ENCODE results near the gene NMU.

Gene NMU

DNA sequence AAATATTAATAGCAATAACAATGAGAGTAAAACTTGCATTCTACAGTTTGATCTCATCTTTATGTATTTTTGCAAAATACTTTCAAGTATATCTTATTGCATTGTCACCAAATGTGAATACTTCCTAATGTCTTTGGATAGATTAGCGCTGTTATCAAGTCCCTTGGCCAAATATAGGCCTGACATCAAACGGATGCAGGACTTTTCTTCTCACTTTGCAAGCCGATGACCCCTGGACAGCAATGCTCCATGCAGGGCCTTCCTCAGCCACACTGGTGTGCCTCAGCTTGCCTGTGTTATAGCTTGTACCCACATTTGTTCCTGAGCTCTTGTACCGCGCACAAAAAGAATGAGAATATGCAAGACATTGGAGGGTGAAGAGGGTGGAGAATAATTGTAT, 18.0 kb upstream of the NMU start:
- TF ChIP-seq, protein P1, sequence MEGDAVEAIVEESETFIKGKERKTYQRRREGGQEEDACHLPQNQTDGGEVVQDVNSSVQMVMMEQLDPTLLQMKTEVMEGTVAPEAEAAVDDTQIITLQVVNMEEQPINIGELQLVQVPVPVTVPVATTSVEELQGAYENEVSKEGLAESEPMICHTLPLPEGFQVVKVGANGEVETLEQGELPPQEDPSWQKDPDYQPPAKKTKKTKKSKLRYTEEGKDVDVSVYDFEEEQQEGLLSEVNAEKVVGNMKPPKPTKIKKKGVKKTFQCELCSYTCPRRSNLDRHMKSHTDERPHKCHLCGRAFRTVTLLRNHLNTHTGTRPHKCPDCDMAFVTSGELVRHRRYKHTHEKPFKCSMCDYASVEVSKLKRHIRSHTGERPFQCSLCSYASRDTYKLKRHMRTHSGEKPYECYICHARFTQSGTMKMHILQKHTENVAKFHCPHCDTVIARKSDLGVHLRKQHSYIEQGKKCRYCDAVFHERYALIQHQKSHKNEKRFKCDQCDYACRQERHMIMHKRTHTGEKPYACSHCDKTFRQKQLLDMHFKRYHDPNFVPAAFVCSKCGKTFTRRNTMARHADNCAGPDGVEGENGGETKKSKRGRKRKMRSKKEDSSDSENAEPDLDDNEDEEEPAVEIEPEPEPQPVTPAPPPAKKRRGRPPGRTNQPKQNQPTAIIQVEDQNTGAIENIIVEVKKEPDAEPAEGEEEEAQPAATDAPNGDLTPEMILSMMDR (IDR thresholded peaks at IDR 0.05; ENCODE audit: low read length, missing control alignments), result no peak
- H3K4me3 ChIP-seq (replicated peaks; ENCODE audit: low read depth, low read length), result no peak overlapping the region
- no peak for DNase-seq (ENCODE audit: low read depth)

DNA sequence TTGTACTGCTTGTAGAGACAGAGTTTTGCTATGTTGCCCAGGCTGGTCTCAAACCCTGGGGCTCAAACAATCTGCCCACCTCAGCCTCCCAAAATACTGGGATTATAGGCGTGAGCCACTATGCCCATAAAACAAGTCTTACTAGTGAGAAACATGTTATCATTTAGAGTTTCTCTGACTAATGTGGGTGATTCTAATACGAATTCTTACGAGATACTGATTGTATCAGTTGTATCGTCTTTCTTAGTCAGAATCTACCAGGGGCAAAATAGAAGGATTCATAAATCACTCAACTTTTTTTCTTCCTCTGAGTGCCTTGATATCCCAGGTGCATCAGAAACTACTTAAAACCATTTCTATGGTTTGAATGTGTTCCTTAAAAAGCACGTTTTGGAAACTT, 14.4 kb upstream of the NMU start:
- no peak for DNase-seq (ENCODE audit: low read depth)
- TF ChIP-seq, protein P1 (IDR thresholded peaks at IDR 0.05; ENCODE audit: low read length, missing control alignments), result no peak
- H3K4me3 ChIP-seq (replicated peaks; ENCODE audit: low read depth, low read length), result no peak overlapping the region

DNA sequence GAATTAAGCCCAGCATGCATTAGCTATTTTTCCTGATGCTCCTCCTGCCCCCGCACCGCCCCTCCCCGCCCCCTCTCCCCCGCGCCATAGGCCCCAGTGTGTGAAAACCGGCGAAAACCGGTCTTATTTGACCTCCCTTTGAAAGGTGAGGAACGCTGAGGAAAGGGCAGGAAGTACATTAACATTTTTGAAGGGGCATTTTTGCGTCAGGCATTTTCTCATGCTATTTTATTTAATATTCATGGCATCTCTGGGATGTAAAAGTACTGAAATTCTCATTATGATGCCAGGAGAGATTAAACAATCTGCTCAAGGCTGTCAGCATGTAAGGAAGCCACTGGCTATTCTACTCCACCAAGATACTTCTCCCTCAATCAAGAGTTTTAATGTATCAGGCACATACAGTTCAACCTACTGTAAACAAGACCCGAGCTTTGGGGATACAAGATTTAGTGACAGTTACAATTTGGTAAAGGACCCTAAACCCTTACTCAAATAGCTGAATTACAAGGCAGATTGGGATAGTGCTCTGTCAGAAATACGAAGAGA, 1.2 kb upstream of the NMU start:
- no peak overlapping the region for H3K4me3 ChIP-seq (replicated peaks; ENCODE audit: low read depth, low read length)
- TF ChIP-seq, protein P1 (IDR thresholded peaks at IDR 0.05; ENCODE audit: low read length, missing control alignments), result no peak
- no peak for DNase-seq (ENCODE audit: low read depth)

DNA sequence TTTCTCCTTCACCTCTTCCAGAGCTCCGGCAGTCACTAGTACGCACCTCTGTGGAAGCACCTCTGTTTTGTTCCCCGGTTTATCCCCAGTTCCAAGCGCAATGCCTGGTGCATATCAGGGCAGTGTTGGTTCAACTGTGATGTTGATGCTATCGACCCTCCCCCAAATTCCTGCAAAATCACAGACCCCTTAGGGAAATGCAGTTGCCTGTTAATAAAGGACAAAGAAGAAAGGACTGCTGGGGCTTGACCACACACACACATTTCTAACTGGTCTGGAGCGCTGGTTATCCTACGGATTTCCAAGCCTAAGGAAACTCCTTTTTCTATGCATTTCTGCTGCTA, 530 bp upstream of the NMU start:
- TF ChIP-seq, protein P1 (IDR thresholded peaks at IDR 0.05; ENCODE audit: low read length, missing control alignments), result no peak
- no peak for DNase-seq (ENCODE audit: low read depth)
- peak overlapping the region; percentile 24 for H3K4me3 ChIP-seq (replicated peaks; ENCODE audit: low read depth, low read length)

DNA sequence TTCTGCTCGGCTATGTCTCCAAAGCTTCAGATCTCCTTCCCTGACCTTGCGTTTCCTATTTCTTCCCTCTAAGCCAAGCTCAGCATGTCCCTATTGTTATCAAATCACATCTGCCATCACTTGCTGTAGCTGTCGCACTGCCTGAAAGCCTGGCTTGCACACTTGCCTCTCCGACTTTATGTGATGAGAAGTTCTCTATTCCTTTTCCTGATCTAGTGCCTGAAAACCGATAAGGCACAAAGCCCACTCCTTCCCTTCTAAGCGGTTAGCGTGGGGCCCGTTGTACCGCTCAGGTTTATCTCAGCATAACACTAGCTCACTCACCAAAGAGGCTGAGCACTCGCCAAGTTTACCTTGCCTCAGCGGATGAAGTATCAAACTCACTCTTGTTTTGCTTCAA, 816 bp downstream of the NMU start:
- TF ChIP-seq, protein P1 (IDR thresholded peaks at IDR 0.05; ENCODE audit: low read length, missing control alignments), result no peak
- H3K4me3 ChIP-seq (replicated peaks; ENCODE audit: low read depth, low read length), result no peak overlapping the region
- no peak for DNase-seq (ENCODE audit: low read depth)

DNA sequence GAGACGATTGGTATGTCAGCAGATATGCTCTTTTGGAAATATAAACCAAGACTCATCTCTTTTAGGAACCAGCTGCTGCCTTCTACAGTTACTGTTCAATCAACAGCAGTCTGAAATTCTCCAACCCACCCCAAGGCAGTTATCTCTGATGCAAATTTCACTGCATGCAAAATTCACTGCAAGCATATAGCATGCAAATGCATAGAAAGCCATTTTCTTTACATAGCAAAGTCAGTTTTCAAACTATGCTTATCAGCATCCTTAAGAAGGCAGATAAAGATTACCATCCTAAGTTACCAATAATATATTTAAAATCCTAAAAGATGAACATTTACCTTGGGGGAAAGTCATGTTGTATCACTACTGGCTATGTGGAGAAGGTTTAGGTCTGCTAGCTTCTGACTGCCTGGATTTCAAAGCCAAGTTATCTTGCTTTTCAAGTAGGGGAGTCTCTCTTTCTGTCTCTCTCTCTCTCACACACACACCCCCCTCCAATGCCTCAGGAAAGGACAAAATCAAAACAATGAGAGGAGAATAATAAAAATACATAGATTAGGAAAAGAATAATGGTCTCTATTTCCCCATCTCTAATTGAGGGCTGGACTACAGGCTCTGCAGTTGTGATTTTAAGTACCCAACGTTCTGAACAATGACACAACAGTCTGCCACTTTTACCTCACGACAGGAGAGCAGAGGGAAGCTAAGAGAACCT, 1.5 kb downstream of the NMU start:
- TF ChIP-seq, protein P1 (IDR thresholded peaks at IDR 0.05; ENCODE audit: low read length, missing control alignments), result no peak
- DNase-seq (ENCODE audit: low read depth), result no peak
- H3K4me3 ChIP-seq (replicated peaks; ENCODE audit: low read depth, low read length), result no peak overlapping the region

DNA sequence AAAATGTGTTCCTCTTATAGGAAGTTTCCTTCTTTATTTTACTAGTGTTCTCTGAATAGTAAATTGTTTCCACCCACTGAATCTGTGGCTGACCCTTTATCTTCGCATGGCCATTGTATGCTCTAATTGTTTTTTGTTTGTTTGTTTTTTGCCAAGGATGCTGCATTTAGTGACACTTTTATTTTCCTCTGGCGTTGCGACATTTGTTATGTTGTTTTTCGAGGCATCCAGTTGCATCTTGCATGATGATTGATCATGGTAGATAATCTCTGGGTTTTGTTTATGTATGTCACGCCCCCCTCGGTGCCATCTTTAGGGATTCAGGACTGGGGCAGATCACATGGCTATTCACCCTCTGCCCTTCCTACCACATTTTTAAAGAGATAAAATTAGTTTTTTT, 2.2 kb downstream of the NMU start:
- TF ChIP-seq, protein P1 (IDR thresholded peaks at IDR 0.05; ENCODE audit: low read length, missing control alignments), result no peak
- DNase-seq (ENCODE audit: low read depth), result no peak

More for the DNA sequence above, 2.2 kb downstream of the NMU start:
- no peak overlapping the region for H3K4me3 ChIP-seq (replicated peaks; ENCODE audit: low read depth, low read length)
